Measurements from ENCODE around the gene NCR3LG1.

NCR3LG1 gene

GRCh38 chr11:17371614-17372013 lies 20.0 kb downstream of the NCR3LG1 start:
- DNase-seq (ENCODE audit: low spot score), result no peak

- no peak for DNase-seq (ENCODE audit: low spot score)
These were observed 23.9 kb downstream of the NCR3LG1 start for GRCh38 chr11:17375547-17375946.

GRCh38 chr11:17376493-17376892 lies 24.9 kb downstream of the NCR3LG1 start:
- no peak for DNase-seq (ENCODE audit: low spot score)

- no peak for DNase-seq (ENCODE audit: low spot score)
These were observed 27.1 kb downstream of the NCR3LG1 start for GRCh38 chr11:17378655-17379054.

GRCh38 chr11:17379383-17380180 lies 28.0 kb downstream of the NCR3LG1 start:
- no peak for DNase-seq (ENCODE audit: low spot score)

- no peak for DNase-seq (ENCODE audit: low spot score)
These were observed 29.6 kb downstream of the NCR3LG1 start for GRCh38 chr11:17381156-17381555.

GRCh38 chr11:17382046-17382728 lies 30.6 kb downstream of the NCR3LG1 start:
- DNase-seq (ENCODE audit: low spot score), result no peak

GRCh38 chr11:17383461-17383860 lies 31.9 kb downstream of the NCR3LG1 start:
- no peak for DNase-seq (ENCODE audit: low spot score)

- DNase-seq (ENCODE audit: low spot score), result no peak
These were observed 32.5 kb downstream of the NCR3LG1 start for GRCh38 chr11:17384002-17384511.

- DNase-seq (ENCODE audit: low spot score), result no peak
These were observed 33.9 kb downstream of the NCR3LG1 start for GRCh38 chr11:17385492-17385891.

GRCh38 chr11:17385926-17386325 lies 34.3 kb downstream of the NCR3LG1 start:
- DNase-seq (ENCODE audit: low spot score), result no peak

- DNase-seq (ENCODE audit: low spot score), result no peak
These were observed 34.9 kb downstream of the NCR3LG1 start for GRCh38 chr11:17386331-17387084.

GRCh38 chr11:17387254-17387653 lies 35.7 kb downstream of the NCR3LG1 start:
- no peak for DNase-seq (ENCODE audit: low spot score)

- no peak for DNase-seq (ENCODE audit: low spot score)
These were observed 36.2 kb downstream of the NCR3LG1 start for GRCh38 chr11:17387811-17388210.

- DNase-seq (ENCODE audit: low spot score), result no peak
These were observed 37.1 kb downstream of the NCR3LG1 start, which contains the start of gene KCNJ11 for GRCh38 chr11:17388609-17389210. Gene KCNJ11 (minus strand): TSS chr11:17388659. CDS start chr11:17388091, 568 bp downstream.

- no peak for DNase-seq (ENCODE audit: low spot score)
These were observed 37.8 kb downstream of the NCR3LG1 start for GRCh38 chr11:17389211-17389956.

- DNase-seq (ENCODE audit: low spot score), result no peak
These were observed 38.5 kb downstream of the NCR3LG1 start for GRCh38 chr11:17389957-17390649.

- no peak for DNase-seq (ENCODE audit: low spot score)
These were observed 40.1 kb downstream of the NCR3LG1 start for GRCh38 chr11:17391493-17392355.

- DNase-seq (ENCODE audit: low spot score), result no peak
These were observed 41.3 kb downstream of the NCR3LG1 start for GRCh38 chr11:17392872-17393271.

GRCh38 chr11:17393472-17393871 lies 41.9 kb downstream of the NCR3LG1 start:
- DNase-seq (ENCODE audit: low spot score), result no peak
